GM21786 (cell line): ENCODE results near the gene SH2B3.
"Not testable (repeated sequence)": the region's sequence is repeated elsewhere in the genome, so short reads cannot be mapped to it uniquely, and the experiment has no call there.

Experiments used
- ATAC-seq: cut with Tn5 transposase; IDR thresholded peaks from one replicate; pipeline ENCODE4 v1.9.1; 2021; ENCODE audit not compliant: unreplicated experiment

Gene SH2B3

GRCh38 chr12:111386885-111387284 is 18.8 kb upstream of the SH2B3 start:
- ATAC-seq, result no peak

GRCh38 chr12:111387747-111388323 is 17.9 kb upstream of the SH2B3 start:
- no peak for ATAC-seq

- ATAC-seq, result no peak
Observed at GRCh38 chr12:111389635-111390034, 16.1 kb upstream of the SH2B3 start.

GRCh38 chr12:111390910-111391309 is 14.8 kb upstream of the SH2B3 start:
- ATAC-seq, result no peak

- no peak for ATAC-seq
Observed at GRCh38 chr12:111393700-111394300, 11.9 kb upstream of the SH2B3 start.

GRCh38 chr12:111394480-111394879 is 11.2 kb upstream of the SH2B3 start:
- ATAC-seq, result no peak

- ATAC-seq, result no peak
Observed at GRCh38 chr12:111395336-111396187, 10.2 kb upstream of the SH2B3 start.

- not testable (repeated sequence) for ATAC-seq
Observed at GRCh38 chr12:111396271-111396670, 9.5 kb upstream of the SH2B3 start.

- ATAC-seq, result peak; percentile 42
Observed at GRCh38 chr12:111396726-111397445, 8.8 kb upstream of the SH2B3 start.

GRCh38 chr12:111398530-111398929 is 7.2 kb upstream of the SH2B3 start:
- no peak for ATAC-seq

- ATAC-seq, result not testable (repeated sequence)
Observed at GRCh38 chr12:111399741-111400404, 5.8 kb upstream of the SH2B3 start.

GRCh38 chr12:111401167-111401605 is 4.5 kb upstream of the SH2B3 start:
- no peak for ATAC-seq

GRCh38 chr12:111402490-111402824 is 3.3 kb upstream of the SH2B3 start:
- not testable (repeated sequence) for ATAC-seq

- peak; percentile 3 for ATAC-seq
Observed at GRCh38 chr12:111404362-111405148, 1.2 kb upstream of the SH2B3 start.

- ATAC-seq, result peak; percentile 40
Observed at GRCh38 chr12:111405149-111405858, 419 bp upstream of the SH2B3 start.

GRCh38 chr12:111406474-111407376 is 1.0 kb downstream of the SH2B3 start:
- no peak for ATAC-seq

GRCh38 chr12:111407377-111408115 is 1.8 kb downstream of the SH2B3 start:
- ATAC-seq, result no peak

GRCh38 chr12:111408116-111408440 is 2.4 kb downstream of the SH2B3 start:
- no peak for ATAC-seq
